ENCODE results near the gene MKRN2.

The MKRN2 gene

DNA sequence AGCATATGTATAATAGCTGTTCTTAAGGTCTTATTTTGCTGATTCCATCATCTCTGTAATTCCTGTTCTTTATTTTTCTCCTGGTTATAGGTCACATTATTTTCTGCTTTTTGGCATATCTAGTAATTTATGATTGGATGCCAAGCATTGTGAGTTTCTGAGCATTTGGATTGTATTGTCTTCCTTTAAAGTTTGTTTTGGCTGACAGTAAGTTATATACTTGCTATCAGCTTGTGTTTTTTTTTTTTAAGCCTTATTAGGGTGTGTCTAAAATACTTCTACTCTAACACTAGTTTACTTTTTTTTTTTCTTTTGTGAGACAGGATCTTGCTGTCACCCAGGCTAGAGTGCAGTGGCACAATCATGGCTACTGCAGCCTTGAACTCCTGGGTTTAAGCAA, 10.1 kb downstream of the MKRN2 start:
- no peak for DNase-seq (ENCODE audit: low read depth)
- TF ChIP-seq, protein P1, sequence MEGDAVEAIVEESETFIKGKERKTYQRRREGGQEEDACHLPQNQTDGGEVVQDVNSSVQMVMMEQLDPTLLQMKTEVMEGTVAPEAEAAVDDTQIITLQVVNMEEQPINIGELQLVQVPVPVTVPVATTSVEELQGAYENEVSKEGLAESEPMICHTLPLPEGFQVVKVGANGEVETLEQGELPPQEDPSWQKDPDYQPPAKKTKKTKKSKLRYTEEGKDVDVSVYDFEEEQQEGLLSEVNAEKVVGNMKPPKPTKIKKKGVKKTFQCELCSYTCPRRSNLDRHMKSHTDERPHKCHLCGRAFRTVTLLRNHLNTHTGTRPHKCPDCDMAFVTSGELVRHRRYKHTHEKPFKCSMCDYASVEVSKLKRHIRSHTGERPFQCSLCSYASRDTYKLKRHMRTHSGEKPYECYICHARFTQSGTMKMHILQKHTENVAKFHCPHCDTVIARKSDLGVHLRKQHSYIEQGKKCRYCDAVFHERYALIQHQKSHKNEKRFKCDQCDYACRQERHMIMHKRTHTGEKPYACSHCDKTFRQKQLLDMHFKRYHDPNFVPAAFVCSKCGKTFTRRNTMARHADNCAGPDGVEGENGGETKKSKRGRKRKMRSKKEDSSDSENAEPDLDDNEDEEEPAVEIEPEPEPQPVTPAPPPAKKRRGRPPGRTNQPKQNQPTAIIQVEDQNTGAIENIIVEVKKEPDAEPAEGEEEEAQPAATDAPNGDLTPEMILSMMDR (IDR thresholded peaks at IDR 0.05; ENCODE audit: control insufficient read depth, extremely low read depth, insufficient read depth) = no peak
- H3K4me3 ChIP-seq (ENCODE audit: low read depth, low read length) = no peak overlapping the region

DNA sequence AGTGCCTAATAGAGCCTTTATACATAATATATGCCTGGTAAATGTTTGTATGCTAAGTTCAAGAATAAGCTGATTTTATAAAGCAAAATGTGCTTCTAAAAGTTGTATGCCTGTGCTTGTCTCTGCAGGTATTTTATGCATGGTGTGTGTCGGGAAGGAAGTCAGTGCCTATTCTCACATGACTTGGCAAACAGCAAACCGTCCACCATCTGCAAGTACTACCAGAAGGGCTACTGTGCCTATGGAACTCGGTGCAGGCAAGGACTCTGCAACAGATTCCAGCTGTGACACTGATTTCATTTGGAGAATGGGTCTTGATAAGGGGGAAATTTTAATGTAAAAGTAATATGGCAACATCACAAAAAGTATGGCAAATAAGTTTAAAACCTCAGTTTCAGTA, 11.9 kb downstream of the MKRN2 start:
- TF ChIP-seq, protein P1 (IDR thresholded peaks at IDR 0.05; ENCODE audit: control insufficient read depth, extremely low read depth, insufficient read depth) = no peak
- H3K4me3 ChIP-seq (ENCODE audit: low read depth, low read length) = no peak overlapping the region
- no peak for DNase-seq (ENCODE audit: low read depth)

DNA sequence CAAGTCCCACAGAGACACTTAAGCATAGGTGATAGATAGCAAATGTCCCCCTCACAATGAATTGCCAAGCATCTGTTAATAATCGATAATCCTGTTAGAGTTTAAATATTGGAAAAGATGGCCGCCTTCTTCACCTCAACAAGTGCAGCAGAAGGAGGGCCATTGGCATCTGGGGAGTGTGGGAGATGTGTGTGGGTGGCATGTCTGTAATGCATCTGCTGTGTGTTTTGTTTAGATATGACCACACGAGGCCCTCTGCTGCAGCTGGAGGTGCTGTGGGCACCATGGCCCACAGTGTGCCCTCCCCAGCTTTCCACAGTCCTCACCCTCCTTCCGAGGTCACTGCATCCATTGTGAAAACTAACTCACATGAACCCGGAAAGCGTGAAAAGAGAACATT, 12.9 kb downstream of the MKRN2 start:
- no peak overlapping the region for H3K4me3 ChIP-seq (ENCODE audit: low read depth, low read length)
- TF ChIP-seq, protein P1 (IDR thresholded peaks at IDR 0.05; ENCODE audit: control insufficient read depth, extremely low read depth, insufficient read depth) = no peak
- DNase-seq (ENCODE audit: low read depth) = no peak

DNA sequence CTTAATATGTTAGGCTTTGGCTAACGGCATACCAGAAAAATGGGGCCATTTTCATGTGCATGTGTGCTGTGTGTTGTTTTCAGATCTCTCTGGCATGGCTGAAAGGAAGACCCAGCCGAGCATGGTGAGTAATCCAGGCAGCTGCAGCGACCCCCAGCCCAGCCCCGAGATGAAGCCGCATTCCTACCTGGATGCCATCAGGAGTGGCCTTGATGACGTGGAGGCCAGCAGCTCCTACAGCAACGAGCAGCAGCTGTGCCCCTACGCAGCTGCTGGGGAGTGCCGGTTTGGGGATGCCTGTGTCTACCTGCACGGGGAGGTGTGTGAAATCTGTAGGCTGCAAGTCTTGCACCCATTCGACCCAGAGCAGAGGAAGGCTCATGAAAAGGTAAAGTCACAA, 15.1 kb downstream of the MKRN2 start:
- DNase-seq (ENCODE audit: low read depth) = no peak
- TF ChIP-seq, protein P1 (IDR thresholded peaks at IDR 0.05; ENCODE audit: control insufficient read depth, extremely low read depth, insufficient read depth) = no peak
- H3K4me3 ChIP-seq (ENCODE audit: low read depth, low read length) = no peak overlapping the region

DNA sequence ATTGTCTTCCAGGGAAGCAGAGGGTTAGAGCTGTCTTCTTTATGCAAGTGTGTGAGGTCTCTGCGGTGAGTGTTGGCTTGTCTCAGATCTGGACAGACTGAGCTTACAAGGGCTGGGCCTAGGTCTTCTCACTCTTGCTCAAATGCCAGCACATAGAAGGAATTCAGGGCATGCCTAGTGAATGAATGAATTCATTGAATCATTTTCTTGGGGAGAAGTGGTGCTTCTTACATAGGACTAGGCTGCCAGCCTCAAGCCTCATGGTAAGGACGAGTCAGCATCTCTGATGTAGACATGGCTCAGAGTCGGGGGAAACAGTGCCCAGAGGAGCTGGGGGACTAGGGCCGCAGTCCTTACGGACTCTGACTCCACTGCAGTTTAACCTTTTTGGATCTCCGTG, 17.2 kb downstream of the MKRN2 start:
- TF ChIP-seq, protein P1 (IDR thresholded peaks at IDR 0.05; ENCODE audit: control insufficient read depth, extremely low read depth, insufficient read depth) = no peak
- H3K4me3 ChIP-seq (ENCODE audit: low read depth, low read length) = no peak overlapping the region
- DNase-seq (ENCODE audit: low read depth) = no peak

DNA sequence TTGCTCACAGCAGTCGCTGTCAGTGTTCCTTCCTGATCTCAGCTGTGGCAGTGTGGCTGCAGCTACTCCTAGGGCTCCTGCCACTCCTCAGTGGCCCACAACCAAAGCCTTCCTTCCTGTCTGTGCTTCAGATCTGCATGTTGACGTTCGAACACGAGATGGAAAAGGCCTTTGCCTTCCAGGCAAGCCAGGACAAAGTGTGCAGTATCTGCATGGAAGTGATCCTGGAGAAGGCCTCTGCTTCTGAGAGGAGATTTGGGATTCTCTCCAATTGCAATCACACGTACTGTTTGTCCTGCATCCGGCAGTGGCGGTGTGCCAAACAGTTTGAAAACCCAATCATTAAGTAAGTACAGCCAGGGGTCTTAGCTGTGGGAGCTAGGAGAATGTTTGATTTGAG, 17.8 kb downstream of the MKRN2 start:
- DNase-seq (ENCODE audit: low read depth) = no peak
- TF ChIP-seq, protein P1 (IDR thresholded peaks at IDR 0.05; ENCODE audit: control insufficient read depth, extremely low read depth, insufficient read depth) = no peak

DNA sequence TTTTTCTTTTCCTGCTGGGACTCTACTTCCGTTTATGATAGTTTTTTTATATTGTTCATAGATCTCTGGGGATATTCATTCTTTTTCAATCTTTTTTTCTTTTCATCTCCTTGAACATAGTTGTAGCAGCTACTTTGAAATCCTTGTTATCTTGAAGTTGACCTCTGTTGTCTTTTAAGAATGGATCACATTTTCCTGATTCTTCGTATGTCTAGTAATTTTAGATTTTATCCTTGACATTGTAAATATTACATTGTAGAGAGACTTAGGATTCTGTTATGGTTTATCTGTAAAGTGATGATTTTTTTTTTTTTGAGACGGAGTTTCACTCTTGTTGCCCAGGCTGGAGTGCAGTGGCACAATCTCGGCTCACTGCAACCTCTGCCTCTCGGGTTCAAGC, 20.5 kb downstream of the MKRN2 start:
- DNase-seq (ENCODE audit: low read depth) = no peak
- H3K4me3 ChIP-seq (ENCODE audit: low read depth, low read length) = no peak overlapping the region
- TF ChIP-seq, protein P1 (IDR thresholded peaks at IDR 0.05; ENCODE audit: control insufficient read depth, extremely low read depth, insufficient read depth) = no peak

More for the DNA sequence above, 17.8 kb downstream of the MKRN2 start:
- H3K4me3 ChIP-seq (ENCODE audit: low read depth, low read length) = no peak overlapping the region
